GM12878 (cell line): ENCODE results near the gene SLC35F3. TPM values are rescaled to one million over a fixed set of nuclear protein-coding genes. Genes with fewer than 3 reads are reported as not detected.

Source experiments
- ATAC-seq: fragments of 200-7000 bp; cut with Tn5 transposase; 3 replicates; pipeline ENCODE4 v1.9.1; 2020; ENCODE audit warnings: mild to moderate bottlenecking, moderate library complexity
- BruUV-seq: library from RNA; stranded (reverse); fragments of 400-500 nt; replicated peaks from 2 replicates; lab custom pipeline; 2021; lab: Mats Ljungman, UMichigan
- CTCF ChIA-PET: fragments of 300-600 bp; sonication (Branson Sonifier 250); formaldehyde crosslinking; extraction: SDS; loops from one replicate; lab custom pipeline; 2021; ENCODE audit warnings: inconsistent platforms; lab: Yijun Ruan, JAX
- POLR2A ChIA-PET: fragments of 350-600 bp; formaldehyde crosslinking; extraction: SDS; loops from one replicate; lab custom pipeline; 2021; ENCODE audit warnings: inconsistent platforms; lab: Charles Lee
- RAD21 ChIA-PET: fragments of 300-600 bp; sonication (Branson Sonifier 250); formaldehyde crosslinking; loops from one replicate; lab custom pipeline; 2023; ENCODE audit warnings: antibody characterized with exemption; ENCODE audit not compliant: unreplicated experiment; lab: Charles Lee
- SMC1A ChIA-PET: fragments of 300-600 bp; sonication (Branson Sonifier 250); formaldehyde crosslinking; loops from one replicate; lab custom pipeline; 2023; ENCODE audit not compliant: unreplicated experiment, uncharacterized antibody; lab: Charles Lee
- DNase-seq: peaks from one replicate; pipeline ENCODE4 v3.0.0-alpha.2; 2011; ENCODE audit warnings: low read depth, low spot score
- FAIRE-seq: peaks from 3 replicates; lab custom pipeline; 2011; peaks lifted over from hg19 to GRCh38; lab: Jason Lieb, UNC
- H2AFZ ChIP-seq: 2 replicates; pipeline ENCODE4 v1.6.0; 2011; ENCODE audit warnings: low read depth, low read length, control low read depth; ENCODE audit not compliant: control insufficient read depth
- H3K27ac ChIP-seq: 2 replicates; pipeline ENCODE4 v1.5.1; 2011; ENCODE audit warnings: control low read depth; ENCODE audit not compliant: control insufficient read depth, insufficient read depth
- H3K27me3 ChIP-seq, 2 experiments: replicated peaks in 1 of 2; 2 replicates each; pipeline versions ENCODE4 v1.6.0 to v1.6.1; 2011; ENCODE audit warnings: low read length in 1 of 2; ENCODE audit not compliant: control insufficient read depth in 2 of 2, insufficient read depth in 2 of 2
- H3K36me3 ChIP-seq, 2 experiments: 2 replicates each; pipeline ENCODE4 v1.5.1; 2011; ENCODE audit warnings: low read length in 1 of 2; ENCODE audit not compliant: control insufficient read depth in 2 of 2, insufficient read depth in 2 of 2
- H3K4me1 ChIP-seq: 2 replicates; pipeline ENCODE4 v1.6.1; 2011; ENCODE audit warnings: mild to moderate bottlenecking, low read length, moderate library complexity, mixed read lengths; ENCODE audit not compliant: control insufficient read depth, insufficient read depth
- H3K4me2 ChIP-seq: 2 replicates; pipeline ENCODE4 v1.6.0; 2011; ENCODE audit warnings: control low read depth; ENCODE audit not compliant: control insufficient read depth, insufficient read depth
- H3K4me3 ChIP-seq: fragments of 200-600 bp; sonication (generic); 2 replicates; pipeline ENCODE4 v1.5.1; 2016
- H3K79me2 ChIP-seq: 2 replicates; pipeline ENCODE4 v1.6.0; 2011; ENCODE audit warnings: low read length; ENCODE audit not compliant: control insufficient read depth, insufficient read depth
- H3K9ac ChIP-seq: 2 replicates; pipeline ENCODE4 v1.8.0; 2011; ENCODE audit warnings: low read length, control low read depth, mixed read lengths; ENCODE audit not compliant: control insufficient read depth, insufficient read depth
- H3K9me3 ChIP-seq: replicated peaks from 3 replicates; pipeline ENCODE4 v1.5.1; 2011; ENCODE audit warnings: mild to moderate bottlenecking, low read length; ENCODE audit not compliant: control insufficient read depth, insufficient read depth
- H4K20me1 ChIP-seq: 2 replicates; pipeline ENCODE4 v1.6.0; 2011; ENCODE audit not compliant: control insufficient read depth, insufficient read depth
- RCOR1 ChIP-seq: conservative IDR thresholded peaks from 2 replicates; pipeline ENCODE4 v1.6.1; 2012; ENCODE audit warnings: low read depth, low read length, improper control_type of control experiment
- TARDBP ChIP-seq: IDR thresholded peaks from 2 replicates; pipeline ENCODE4 v1.6.1; 2016; ENCODE audit warnings: borderline replicate concordance
- WGBS: methylation state at CpG from one replicate; pipeline ENCODE4 v1.1.6; 2016; ENCODE audit warnings: low lambda C conversion rate; ENCODE audit not compliant: insufficient replicate concordance, insufficient coverage; ENCODE audit errors: missing lambda C conversion rate; 5-methylcytosine and 5-hydroxymethylcytosine counted together
- in situ Hi-C: fragments of 300-500 bp; cut with MboI; formaldehyde crosslinking; loops from 9 replicates; pipeline ENCODE4 v1.14.3; 2018; ENCODE audit warnings: mixed read lengths
- intact Hi-C: fragments of 100-400 bp; cut with micrococcal nuclease; formaldehyde crosslinking; loops from one replicate; pipeline ENCODE4 v1.14.2; 2022; ENCODE audit not compliant: unreplicated experiment
- polyA plus RNA-seq, 11 experiments: library from polyadenylated mRNA; depleted of rRNA in 4 of 11; unstranded in 6 of 11; stranded (reverse) in 5 of 11; fragments of >200 nt; fragmentation: Nextera tagmentation in 4 of 11; fragmentation: Illumina TruSeq in 1 of 11; extraction: Ambion mirVana in 4 of 11; extraction: Trizol in 1 of 11; gene quantifications; 1 replicate in 1 of 11; 2 replicates in 10 of 11; pipeline versions ENCODE4 v1.2.1 to v1.2.3, GENCODE V29; 2011 to 2016; ENCODE audit warnings: inconsistent platforms in 2 of 11, missing spikeins in 2 of 11, low read depth in 1 of 11
- total RNA-seq, 4 experiments: library from RNA; depleted of rRNA in 3 of 4; stranded (reverse); fragments of >200 nt in 3 of 4; fragmentation: Illumina TruSeq in 1 of 4; extraction: Trizol in 1 of 4; gene quantifications; 2 replicates each; pipeline versions ENCODE4 v1.2.1 to v1.2.3, GENCODE V29; 2013 to 2021
- TF ChIP-seq, protein P1 (sequence below): fragments of 450-650 bp; IDR thresholded peaks from 2 replicates; pipeline ENCODE4 v1.6.1; 2018; ENCODE audit warnings: mild to moderate bottlenecking, low read depth, moderate library complexity; ENCODE audit not compliant: partially characterized antibody
- TF ChIP-seq, protein P2 (sequence below): fragments of 450-650 bp; IDR thresholded peaks from 2 replicates; pipeline ENCODE4 v1.6.1; 2017; ENCODE audit warnings: mild to moderate bottlenecking, moderate library complexity

SLC35F3 gene
- total and polyA plus RNA-seq, 10 of the 15 experiments (the other 5 are each of a cell fraction or from before 2014, with no cell fraction given), result 1.0 to 8.6 (median 5.7) TPM

DNA sequence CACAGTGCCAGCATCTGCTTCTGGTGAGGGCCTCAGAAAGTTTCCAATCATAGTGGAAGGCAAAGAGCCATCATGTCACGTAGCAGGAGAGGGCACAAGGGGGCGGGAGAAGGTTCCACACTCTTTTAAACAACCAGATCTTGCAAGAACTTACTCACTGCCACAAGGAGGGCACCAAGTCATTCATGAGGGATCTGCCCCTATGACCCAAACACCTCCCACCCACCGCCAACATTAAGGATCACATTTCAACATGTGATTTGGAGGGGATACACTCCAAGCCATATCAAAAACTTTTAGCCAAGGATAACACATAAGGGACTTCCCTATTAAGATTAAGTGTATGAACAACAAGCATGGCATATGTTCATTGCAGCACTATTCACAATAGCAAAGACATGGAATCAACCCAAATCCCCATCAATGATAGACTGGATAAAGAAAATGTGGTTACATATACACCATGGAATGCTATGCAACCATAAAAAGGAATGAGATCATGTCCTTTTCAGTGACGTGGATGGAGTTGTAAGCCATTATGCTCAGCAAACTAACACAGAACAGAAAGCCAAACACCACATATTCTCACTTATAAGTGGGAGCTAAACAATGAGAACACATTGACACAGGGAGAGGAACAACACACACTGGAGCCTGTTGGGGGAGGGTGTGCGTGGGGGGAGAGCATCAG is 19.9 kb upstream of the SLC35F3 start:
- ATAC-seq, result no peak
- TF ChIP-seq TARDBP, result no peak
- TF ChIP-seq, all 136 proteins: peak for 0
- H3K4me1 ChIP-seq, result no peaks in the 10 kb centered on the region
- no peak overlapping the region for H3K27ac ChIP-seq
- no peak overlapping the region for H3K4me2 ChIP-seq
- FAIRE-seq (no peak), DNase-seq (no peak)
- POLR2A ChIA-PET, result no interaction called here
- no peaks in the 10 kb centered on the region; the same call in 1 of the 3 replicates for H3K9me3 ChIP-seq
- CTCF ChIA-PET, result no interaction called here
- no peak overlapping the region for H2AFZ ChIP-seq
- H3K4me3 ChIP-seq, result no peak overlapping the region
- SMC1A ChIA-PET, result no interaction called here
- in situ Hi-C loops (no loop called here), intact Hi-C loops (no loop called here)
- no peak overlapping the region for H3K9ac ChIP-seq
- RAD21 ChIA-PET, result no interaction called here
- no peaks in the 10 kb centered on the region for H4K20me1 ChIP-seq
- H3K79me2 ChIP-seq, result no peaks in the 10 kb centered on the region
- WGBS, result under 1% methylated on average over 5 of the region's 5 CpGs
- BruUV-seq, result no TSS peak
- H3K27me3 ChIP-seq, result no peaks in the 10 kb centered on the region; a peak in 1 of 4 replicates
- H3K36me3 ChIP-seq, result no peaks in the 10 kb centered on the region

GRCh38 chr1:233885196-233885920 is 19.1 kb upstream of the SLC35F3 start:
- H3K9ac ChIP-seq, result no peak overlapping the region
- H3K9me3 ChIP-seq, result peaks cover 1% of the 10 kb centered on the region; the same call in 2 of the 3 replicates
- H3K27ac ChIP-seq, result no peak overlapping the region
- ChIA-PET CTCF (no interaction called here), RAD21 (no interaction called here), SMC1A (interaction anchor here (0.8 kb wide), 1 partner anchor 14 kb away, joined by 4 read pairs; no protein-coding TSS in a partner anchor), POLR2A (interaction anchor here (0.6 kb wide), 1 partner anchor 660 kb away, joined by 3 read pairs; no protein-coding TSS in a partner anchor)
- BruUV-seq, result no TSS peak
- H4K20me1 ChIP-seq, result no peaks in the 10 kb centered on the region
- in situ Hi-C loops (no loop called here), intact Hi-C loops (no loop called here)
- H3K79me2 ChIP-seq, result no peaks in the 10 kb centered on the region
- H3K4me1 ChIP-seq, result no peaks in the 10 kb centered on the region
- no peaks in the 10 kb centered on the region; a peak in 1 of 4 replicates for H3K27me3 ChIP-seq
- H2AFZ ChIP-seq, result no peak overlapping the region
- H3K4me2 ChIP-seq, result no peak overlapping the region
- ATAC-seq, result no peak
- no peaks in the 10 kb centered on the region for H3K36me3 ChIP-seq
- DNase-seq, result no peak
- WGBS, result 16% methylated on average over 9 of the region's 9 CpGs
- FAIRE-seq, result no peak
- H3K4me3 ChIP-seq, result no peak overlapping the region
- no peak for TF ChIP-seq RCOR1
- TF ChIP-seq, protein P1, sequence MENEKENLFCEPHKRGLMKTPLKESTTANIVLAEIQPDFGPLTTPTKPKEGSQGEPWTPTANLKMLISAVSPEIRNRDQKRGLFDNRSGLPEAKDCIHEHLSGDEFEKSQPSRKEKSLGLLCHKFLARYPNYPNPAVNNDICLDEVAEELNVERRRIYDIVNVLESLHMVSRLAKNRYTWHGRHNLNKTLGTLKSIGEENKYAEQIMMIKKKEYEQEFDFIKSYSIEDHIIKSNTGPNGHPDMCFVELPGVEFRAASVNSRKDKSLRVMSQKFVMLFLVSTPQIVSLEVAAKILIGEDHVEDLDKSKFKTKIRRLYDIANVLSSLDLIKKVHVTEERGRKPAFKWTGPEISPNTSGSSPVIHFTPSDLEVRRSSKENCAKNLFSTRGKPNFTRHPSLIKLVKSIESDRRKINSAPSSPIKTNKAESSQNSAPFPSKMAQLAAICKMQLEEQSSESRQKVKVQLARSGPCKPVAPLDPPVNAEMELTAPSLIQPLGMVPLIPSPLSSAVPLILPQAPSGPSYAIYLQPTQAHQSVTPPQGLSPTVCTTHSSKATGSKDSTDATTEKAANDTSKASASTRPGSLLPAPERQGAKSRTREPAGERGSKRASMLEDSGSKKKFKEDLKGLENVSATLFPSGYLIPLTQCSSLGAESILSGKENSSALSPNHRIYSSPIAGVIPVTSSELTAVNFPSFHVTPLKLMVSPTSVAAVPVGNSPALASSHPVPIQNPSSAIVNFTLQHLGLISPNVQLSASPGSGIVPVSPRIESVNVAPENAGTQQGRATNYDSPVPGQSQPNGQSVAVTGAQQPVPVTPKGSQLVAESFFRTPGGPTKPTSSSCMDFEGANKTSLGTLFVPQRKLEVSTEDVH, result no peak
- TF ChIP-seq, protein P2, sequence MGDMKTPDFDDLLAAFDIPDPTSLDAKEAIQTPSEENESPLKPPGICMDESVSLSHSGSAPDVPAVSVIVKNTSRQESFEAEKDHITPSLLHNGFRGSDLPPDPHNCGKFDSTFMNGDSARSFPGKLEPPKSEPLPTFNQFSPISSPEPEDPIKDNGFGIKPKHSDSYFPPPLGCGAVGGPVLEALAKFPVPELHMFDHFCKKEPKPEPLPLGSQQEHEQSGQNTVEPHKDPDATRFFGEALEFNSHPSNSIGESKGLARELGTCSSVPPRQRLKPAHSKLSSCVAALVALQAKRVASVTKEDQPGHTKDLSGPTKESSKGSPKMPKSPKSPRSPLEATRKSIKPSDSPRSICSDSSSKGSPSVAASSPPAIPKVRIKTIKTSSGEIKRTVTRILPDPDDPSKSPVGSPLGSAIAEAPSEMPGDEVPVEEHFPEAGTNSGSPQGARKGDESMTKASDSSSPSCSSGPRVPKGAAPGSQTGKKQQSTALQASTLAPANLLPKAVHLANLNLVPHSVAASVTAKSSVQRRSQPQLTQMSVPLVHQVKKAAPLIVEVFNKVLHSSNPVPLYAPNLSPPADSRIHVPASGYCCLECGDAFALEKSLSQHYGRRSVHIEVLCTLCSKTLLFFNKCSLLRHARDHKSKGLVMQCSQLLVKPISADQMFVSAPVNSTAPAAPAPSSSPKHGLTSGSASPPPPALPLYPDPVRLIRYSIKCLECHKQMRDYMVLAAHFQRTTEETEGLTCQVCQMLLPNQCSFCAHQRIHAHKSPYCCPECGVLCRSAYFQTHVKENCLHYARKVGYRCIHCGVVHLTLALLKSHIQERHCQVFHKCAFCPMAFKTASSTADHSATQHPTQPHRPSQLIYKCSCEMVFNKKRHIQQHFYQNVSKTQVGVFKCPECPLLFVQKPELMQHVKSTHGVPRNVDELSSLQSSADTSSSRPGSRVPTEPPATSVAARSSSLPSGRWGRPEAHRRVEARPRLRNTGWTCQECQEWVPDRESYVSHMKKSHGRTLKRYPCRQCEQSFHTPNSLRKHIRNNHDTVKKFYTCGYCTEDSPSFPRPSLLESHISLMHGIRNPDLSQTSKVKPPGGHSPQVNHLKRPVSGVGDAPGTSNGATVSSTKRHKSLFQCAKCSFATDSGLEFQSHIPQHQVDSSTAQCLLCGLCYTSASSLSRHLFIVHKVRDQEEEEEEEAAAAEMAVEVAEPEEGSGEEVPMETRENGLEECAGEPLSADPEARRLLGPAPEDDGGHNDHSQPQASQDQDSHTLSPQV, result no peak
